ENCODE results near the gene LGR4. TPM values are rescaled to one million over a fixed set of nuclear protein-coding genes. Genes with fewer than 3 reads are reported as not detected.

The LGR4 gene
- total RNA-seq, 1 donor from 2014 or later = 43.8 TPM

DNA sequence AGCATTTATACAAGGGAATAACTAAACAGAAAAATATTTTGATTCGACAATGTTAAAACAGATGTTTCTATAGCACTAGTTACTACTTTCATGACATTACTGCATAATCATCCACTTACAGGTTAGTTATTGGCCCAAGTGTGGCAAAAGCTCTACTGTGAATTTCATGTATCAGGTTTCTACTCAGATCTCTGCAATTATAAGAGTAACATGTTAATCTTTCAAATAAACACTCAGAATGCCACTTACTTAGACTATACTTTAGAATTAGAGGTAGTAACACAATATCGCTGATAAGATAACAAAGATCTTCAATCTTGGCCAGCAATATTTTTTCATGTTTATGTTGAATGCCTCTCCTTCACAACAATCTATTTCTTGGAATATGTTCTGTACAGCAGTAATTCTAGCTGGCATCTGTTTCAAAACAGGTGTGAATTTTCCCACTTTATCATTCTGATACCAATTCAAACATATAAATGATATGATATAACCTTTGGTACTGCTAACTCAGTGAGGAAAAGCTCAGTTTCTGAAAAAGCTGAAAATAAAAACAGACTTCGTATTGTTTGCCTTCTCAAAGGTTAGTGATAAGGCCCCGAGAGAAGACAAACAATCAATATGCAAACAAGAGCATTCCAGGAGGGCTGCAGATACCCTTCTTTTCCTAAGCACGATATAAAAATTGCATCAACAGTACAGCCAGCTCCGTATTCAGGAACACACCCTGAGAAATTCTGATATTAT lies 98.6 kb downstream of the LGR4 start:
- no peak overlapping the region for H3K27ac ChIP-seq (ENCODE audit: low read depth, low read length)
- H3K9me3 ChIP-seq (ENCODE audit: control insufficient read depth in 3 of 3, low read length in 3 of 3) = no peaks in the 10 kb centered on the region
- H3K4me3 ChIP-seq (ENCODE audit: low read length in 3 of 3) = no peak overlapping the region
- H3K9ac ChIP-seq (ENCODE audit: low read depth in 1 of 3, low read length in 3 of 3) = no peak overlapping the region
- peaks cover 2 to 9% (median 6%) of the 10 kb centered on the region in 3 donors for H3K36me3 ChIP-seq (ENCODE audit: control insufficient read depth in 3 of 3, insufficient read depth in 3 of 3, low read length in 3 of 3)
- H3K27me3 ChIP-seq (ENCODE audit: control insufficient read depth in 3 of 3, insufficient read depth in 3 of 3, low read length in 3 of 3) = no peaks in the 10 kb centered on the region
- no peaks in the 10 kb centered on the region for H3K4me1 ChIP-seq (ENCODE audit: control insufficient read depth in 3 of 3, insufficient read depth in 3 of 3, low read length in 3 of 3)

DNA sequence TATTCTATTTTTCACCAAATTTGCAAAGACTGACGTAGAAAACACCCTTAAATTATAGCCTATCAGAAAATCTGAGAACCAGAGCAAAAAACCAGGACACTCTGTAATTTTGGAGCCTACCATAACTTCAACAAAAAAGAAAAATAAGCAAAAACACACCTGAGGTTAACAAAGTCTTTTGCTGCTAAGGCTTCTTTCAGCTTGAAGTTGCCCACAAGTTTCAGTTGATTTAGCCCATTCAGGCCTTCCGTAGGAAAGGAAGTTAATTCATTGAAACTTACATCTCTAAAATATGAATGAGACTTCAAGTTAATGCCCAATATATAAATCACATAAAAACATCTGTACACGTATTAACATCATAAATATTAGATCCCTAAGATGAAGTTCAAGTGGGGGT lies 99.2 kb downstream of the LGR4 start:
- H3K27me3 ChIP-seq (ENCODE audit: control insufficient read depth in 3 of 3, insufficient read depth in 3 of 3, low read length in 3 of 3) = no peaks in the 10 kb centered on the region
- H3K4me3 ChIP-seq (ENCODE audit: low read length in 3 of 3) = no peak overlapping the region
- no peak overlapping the region for H3K9ac ChIP-seq (ENCODE audit: low read depth in 1 of 3, low read length in 3 of 3)
- H3K9me3 ChIP-seq (ENCODE audit: control insufficient read depth in 3 of 3, low read length in 3 of 3) = no peaks in the 10 kb centered on the region
- H3K4me1 ChIP-seq (ENCODE audit: control insufficient read depth in 3 of 3, insufficient read depth in 3 of 3, low read length in 3 of 3) = no peaks in the 10 kb centered on the region
- peaks cover 2 to 9% (median 6%) of the 10 kb centered on the region in 3 donors for H3K36me3 ChIP-seq (ENCODE audit: control insufficient read depth in 3 of 3, insufficient read depth in 3 of 3, low read length in 3 of 3)
- no peak overlapping the region for H3K27ac ChIP-seq (ENCODE audit: low read depth, low read length)

DNA sequence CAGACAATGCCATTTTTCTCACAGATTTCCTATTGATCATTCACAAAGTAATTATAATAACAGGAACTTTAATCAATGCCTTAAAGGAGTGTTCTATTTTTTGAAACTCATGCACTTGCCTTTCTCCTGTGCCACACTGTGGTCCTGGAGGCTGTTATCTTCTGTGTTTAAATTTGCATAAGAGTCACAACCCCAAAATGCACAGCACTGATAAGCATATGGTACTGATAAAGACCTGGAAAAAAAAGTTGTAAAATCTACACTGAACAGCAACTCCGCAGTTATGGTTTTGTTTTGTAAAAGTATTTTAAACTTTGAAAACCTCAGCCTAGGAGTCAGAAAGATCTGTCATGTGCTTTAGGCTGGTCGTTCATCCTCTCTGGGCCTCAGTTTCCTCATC lies 100.4 kb downstream of the LGR4 start:
- Histone ChIP-seq H3K36me3 (ENCODE audit: control insufficient read depth in 3 of 3, insufficient read depth in 3 of 3, low read length in 3 of 3) (peaks cover 4 to 16% (median 14%) of the 10 kb centered on the region in 3 donors), H3K4me3 (ENCODE audit: low read length in 3 of 3) (no peak overlapping the region)

DNA sequence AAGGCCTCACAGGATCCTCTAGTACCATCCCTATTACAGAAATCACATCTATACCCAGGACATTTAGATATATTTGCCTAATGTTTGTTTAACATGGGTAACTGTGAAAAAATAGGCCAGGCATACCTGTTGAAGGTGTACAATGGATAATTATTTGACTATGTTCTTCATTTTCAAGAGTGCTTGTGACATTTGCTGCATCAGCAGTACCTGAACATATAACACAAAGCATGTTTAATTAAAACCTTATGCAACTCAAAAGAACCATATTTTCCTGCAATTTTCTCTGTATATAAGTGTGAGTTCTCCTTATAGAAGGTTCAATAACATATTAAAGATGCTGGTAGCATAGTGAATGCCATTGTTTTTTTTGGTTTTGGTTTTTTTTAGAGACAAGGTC lies 101.1 kb downstream of the LGR4 start:
- Histone ChIP-seq H3K9me3 (ENCODE audit: control insufficient read depth in 3 of 3, low read length in 3 of 3) (no peaks in the 10 kb centered on the region), H3K36me3 (ENCODE audit: control insufficient read depth in 3 of 3, insufficient read depth in 3 of 3, low read length in 3 of 3) (peaks cover 4 to 14% (median 13%) of the 10 kb centered on the region in 3 donors), H3K9ac (ENCODE audit: low read depth in 1 of 3, low read length in 3 of 3) (no peak overlapping the region), H3K27me3 (ENCODE audit: control insufficient read depth in 3 of 3, insufficient read depth in 3 of 3, low read length in 3 of 3) (no peaks in the 10 kb centered on the region), H3K4me1 (ENCODE audit: control insufficient read depth in 3 of 3, insufficient read depth in 3 of 3, low read length in 3 of 3) (no peaks in the 10 kb centered on the region), H3K27ac (ENCODE audit: low read depth, low read length) (no peak overlapping the region), H3K4me3 (ENCODE audit: low read length in 3 of 3) (no peak overlapping the region)

More for the DNA sequence above, 100.4 kb downstream of the LGR4 start:
- H3K27ac ChIP-seq (ENCODE audit: low read depth, low read length) = no peak overlapping the region
- no peaks in the 10 kb centered on the region for H3K4me1 ChIP-seq (ENCODE audit: control insufficient read depth in 3 of 3, insufficient read depth in 3 of 3, low read length in 3 of 3)
- no peak overlapping the region for H3K9ac ChIP-seq (ENCODE audit: low read depth in 1 of 3, low read length in 3 of 3)
- no peaks in the 10 kb centered on the region for H3K27me3 ChIP-seq (ENCODE audit: control insufficient read depth in 3 of 3, insufficient read depth in 3 of 3, low read length in 3 of 3)
- no peaks in the 10 kb centered on the region for H3K9me3 ChIP-seq (ENCODE audit: control insufficient read depth in 3 of 3, low read length in 3 of 3)

DNA sequence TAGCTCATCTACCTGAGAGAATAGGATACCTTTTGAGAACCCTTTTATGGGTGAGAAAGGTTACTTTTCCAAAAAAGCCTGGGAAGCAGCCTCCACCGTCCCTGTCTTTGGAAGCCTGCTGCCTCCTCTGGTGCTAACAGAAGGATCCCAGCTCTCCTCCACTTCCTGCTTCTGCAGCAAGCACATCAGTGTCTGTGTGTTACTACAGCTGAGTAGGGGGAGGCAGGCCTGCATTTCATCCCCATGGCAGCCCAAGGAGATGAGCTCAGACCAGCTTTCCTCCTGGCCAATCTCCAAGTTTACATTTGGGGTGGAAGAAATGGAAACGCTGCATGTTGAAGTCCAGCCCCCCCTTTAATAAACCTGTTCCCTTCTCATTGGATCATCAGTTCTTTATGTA lies 102.2 kb downstream of the LGR4 start:
- Histone ChIP-seq H3K27ac (ENCODE audit: low read depth, low read length) (no peak overlapping the region), H3K4me1 (ENCODE audit: control insufficient read depth in 3 of 3, insufficient read depth in 3 of 3, low read length in 3 of 3) (no peaks in the 10 kb centered on the region), H3K9me3 (ENCODE audit: control insufficient read depth in 3 of 3, low read length in 3 of 3) (no peaks in the 10 kb centered on the region), H3K4me3 (ENCODE audit: low read length in 3 of 3) (no peak overlapping the region), H3K36me3 (ENCODE audit: control insufficient read depth in 3 of 3, insufficient read depth in 3 of 3, low read length in 3 of 3) (peaks cover 4 to 14% (median 12%) of the 10 kb centered on the region in 3 donors), H3K27me3 (ENCODE audit: control insufficient read depth in 3 of 3, insufficient read depth in 3 of 3, low read length in 3 of 3) (no peaks in the 10 kb centered on the region), H3K9ac (ENCODE audit: low read depth in 1 of 3, low read length in 3 of 3) (no peak overlapping the region)

DNA sequence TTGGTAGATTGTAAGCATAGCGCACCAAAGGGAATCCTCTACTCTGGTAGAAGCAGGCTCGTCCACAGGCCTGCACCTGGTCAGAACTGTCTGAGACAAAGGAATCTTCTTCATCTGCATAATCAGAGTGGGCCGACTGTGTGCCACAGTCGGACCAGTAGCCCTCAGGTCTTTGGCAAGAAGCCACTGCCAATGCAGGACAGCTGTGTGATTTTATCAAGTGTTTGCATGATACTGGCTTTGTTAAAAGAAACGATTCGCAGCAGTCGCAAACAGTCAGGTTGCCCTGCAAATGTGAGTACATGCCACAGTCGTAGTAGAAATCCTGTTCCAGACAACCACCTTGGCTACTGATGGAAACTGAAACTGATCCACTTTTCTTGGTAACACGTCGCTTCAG lies 104.7 kb downstream of the LGR4 start:
- no peak overlapping the region for H3K4me3 ChIP-seq (ENCODE audit: low read length in 3 of 3)
- no peak overlapping the region for H3K9ac ChIP-seq (ENCODE audit: low read depth in 1 of 3, low read length in 3 of 3)
- peaks cover 3 to 6% (median 5%) of the 10 kb centered on the region in 3 donors for H3K4me1 ChIP-seq (ENCODE audit: control insufficient read depth in 3 of 3, insufficient read depth in 3 of 3, low read length in 3 of 3)
- no peaks in the 10 kb centered on the region for H3K27me3 ChIP-seq (ENCODE audit: control insufficient read depth in 3 of 3, insufficient read depth in 3 of 3, low read length in 3 of 3)
- H3K36me3 ChIP-seq (ENCODE audit: control insufficient read depth in 3 of 3, insufficient read depth in 3 of 3, low read length in 3 of 3) = peaks cover 4 to 12% (median 10%) of the 10 kb centered on the region in 3 donors
- H3K9me3 ChIP-seq (ENCODE audit: control insufficient read depth in 3 of 3, low read length in 3 of 3) = no peaks in the 10 kb centered on the region
- no peak overlapping the region for H3K27ac ChIP-seq (ENCODE audit: low read depth, low read length)

DNA sequence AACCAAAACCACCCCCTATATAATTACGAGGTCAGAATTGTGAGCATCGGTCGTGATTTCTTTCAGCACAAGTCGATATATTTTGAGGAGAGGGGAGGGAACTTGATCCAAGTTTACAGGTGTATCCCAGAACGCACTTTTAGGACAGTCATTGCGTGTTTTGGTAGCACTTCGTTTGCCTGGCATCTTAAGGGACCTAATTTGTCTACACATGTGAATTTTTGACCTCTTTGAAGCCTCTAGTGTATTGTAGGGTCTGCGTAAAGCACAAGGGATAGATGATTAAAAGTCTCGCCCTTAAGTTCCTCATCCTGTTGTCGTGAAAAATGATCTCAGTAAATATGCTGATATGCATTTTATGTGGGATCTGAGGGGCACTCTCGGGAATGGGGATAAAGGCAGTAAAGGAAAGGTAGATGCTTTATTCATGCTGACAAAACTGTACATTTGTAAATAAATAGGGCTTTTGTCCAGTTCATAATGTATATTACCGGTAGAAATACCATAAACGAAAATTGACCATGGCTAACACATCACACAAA lies 108.9 kb downstream of the LGR4 start:
- Histone ChIP-seq H3K4me3 (ENCODE audit: low read length in 3 of 3) (peak overlapping the region; percentile 85 to 89 (median 88)), H3K4me1 (ENCODE audit: control insufficient read depth in 3 of 3, insufficient read depth in 3 of 3, low read length in 3 of 3) (peaks cover 11 to 14% (median 13%) of the 10 kb centered on the region in 3 donors), H3K36me3 (ENCODE audit: control insufficient read depth in 3 of 3, insufficient read depth in 3 of 3, low read length in 3 of 3) (peaks cover 2 to 8% (median 6%) of the 10 kb centered on the region in 3 donors), H3K9ac (ENCODE audit: low read depth in 1 of 3, low read length in 3 of 3) (peak overlapping the region; percentile 79 to 84 (median 79)), H3K9me3 (ENCODE audit: control insufficient read depth in 3 of 3, low read length in 3 of 3) (no peaks in the 10 kb centered on the region), H3K27me3 (ENCODE audit: control insufficient read depth in 3 of 3, insufficient read depth in 3 of 3, low read length in 3 of 3) (no peaks in the 10 kb centered on the region), H3K27ac (ENCODE audit: low read depth, low read length) (no peak overlapping the region)

DNA sequence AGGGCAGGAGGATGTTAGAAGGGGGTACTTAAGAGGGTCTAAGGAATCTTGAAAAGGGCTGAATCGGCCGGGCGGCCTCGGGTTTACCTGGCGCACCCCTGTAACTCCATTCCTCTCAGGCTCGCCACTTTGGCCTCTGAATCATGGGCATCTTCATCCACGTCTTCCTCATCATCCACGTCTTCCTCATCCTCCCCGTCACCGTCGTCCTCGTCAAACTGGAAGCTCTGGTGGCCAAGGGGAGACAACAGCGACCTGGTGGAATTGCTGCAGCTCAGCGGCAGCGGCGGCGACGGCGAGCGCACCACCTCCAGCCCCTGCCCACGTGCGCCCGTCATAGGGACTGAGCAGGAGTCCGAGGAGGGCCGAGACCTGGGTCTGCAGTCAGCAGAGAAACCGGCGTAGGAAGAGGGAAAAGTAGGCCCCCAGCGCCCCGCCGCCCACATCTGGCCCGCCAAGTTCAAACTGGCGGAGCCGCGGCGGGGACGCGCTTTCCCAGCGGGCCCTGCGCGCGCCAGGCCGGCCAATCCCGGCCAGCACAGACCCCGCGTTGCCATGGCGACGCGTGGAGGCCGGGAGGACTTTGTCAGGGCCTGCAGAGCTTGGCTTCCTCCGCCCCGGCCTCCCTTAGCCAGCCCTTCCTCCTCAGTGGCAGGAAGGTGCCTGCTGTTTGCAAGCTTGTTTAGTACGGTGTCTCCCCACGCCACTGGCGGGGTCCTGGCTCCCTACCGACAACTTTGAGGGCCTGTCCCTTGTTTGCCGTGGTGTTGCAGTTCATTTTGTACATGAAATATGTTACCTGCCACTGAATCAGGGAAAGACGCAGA lies 109.6 kb downstream of the LGR4 start, which contains the start of gene CCDC34:
Gene CCDC34 (minus strand): TSS at position 467 of the 827 bp plus-strand sequence. CDS start 21 bp downstream, at position 446.
- Histone ChIP-seq H3K9ac (ENCODE audit: low read depth in 1 of 3, low read length in 3 of 3) (peak within 1 kb of the TSS; percentile 79 to 84 (median 79)), H3K4me3 (ENCODE audit: low read length in 3 of 3) (peak within 1 kb of the TSS; percentile 85 to 89 (median 88)), H3K27ac (ENCODE audit: low read depth, low read length) (no peak within 1 kb of the TSS), H3K27me3 (ENCODE audit: control insufficient read depth in 3 of 3, insufficient read depth in 3 of 3, low read length in 3 of 3) (no peaks in the 10 kb centered on the region), H3K9me3 (ENCODE audit: control insufficient read depth in 3 of 3, low read length in 3 of 3) (no peaks in the 10 kb centered on the region), H3K36me3 (ENCODE audit: control insufficient read depth in 3 of 3, insufficient read depth in 3 of 3, low read length in 3 of 3) (peaks cover 1 to 5% (median 3%) of the 10 kb centered on the region in 3 donors), H3K4me1 (ENCODE audit: control insufficient read depth in 3 of 3, insufficient read depth in 3 of 3, low read length in 3 of 3) (peaks cover 11 to 14% (median 13%) of the 10 kb centered on the region in 3 donors)

DNA sequence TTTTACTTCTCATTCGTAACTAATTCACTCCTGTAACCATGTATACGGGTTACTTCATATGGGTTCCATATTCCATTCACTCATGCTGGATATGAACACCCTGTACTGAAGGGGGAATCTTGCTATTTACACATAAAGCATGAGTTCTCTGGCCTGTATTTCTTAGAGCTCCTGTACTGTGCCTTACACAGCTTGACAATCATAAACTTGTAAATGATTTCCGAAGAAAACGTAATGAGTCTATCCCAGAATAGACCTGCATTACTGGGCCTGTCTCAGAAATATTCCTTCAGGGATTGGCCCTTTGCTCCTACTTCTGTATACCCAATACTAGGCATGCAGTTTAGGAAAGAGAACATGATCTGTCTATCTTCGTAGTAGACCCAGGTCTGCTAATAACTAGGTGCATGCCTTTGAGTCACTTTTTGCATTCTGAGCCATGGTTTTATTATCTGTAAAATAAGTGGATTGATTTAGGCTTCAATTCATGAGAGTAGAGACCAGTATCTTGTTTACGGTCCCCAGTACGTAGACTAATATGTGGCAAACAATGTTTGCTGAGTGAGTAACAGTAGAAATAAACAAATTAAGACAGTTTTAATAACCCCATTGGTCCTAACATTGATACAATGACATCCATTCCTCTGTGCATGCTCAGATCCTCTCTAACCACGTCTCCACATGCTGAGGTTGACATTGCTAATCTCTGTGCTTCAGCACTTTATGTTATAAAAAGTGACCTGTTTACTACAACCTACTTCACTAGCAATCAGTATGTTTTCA lies 110.8 kb downstream of the LGR4 start:
- Histone ChIP-seq H3K27me3 (ENCODE audit: control insufficient read depth in 3 of 3, insufficient read depth in 3 of 3, low read length in 3 of 3) (no peaks in the 10 kb centered on the region), H3K4me1 (ENCODE audit: control insufficient read depth in 3 of 3, insufficient read depth in 3 of 3, low read length in 3 of 3) (peaks cover 11 to 14% (median 13%) of the 10 kb centered on the region in 3 donors), H3K27ac (ENCODE audit: low read depth, low read length) (no peak overlapping the region), H3K9ac (ENCODE audit: low read depth in 1 of 3, low read length in 3 of 3) (peak overlapping the region in 1 of 3 donors; percentile 84), H3K9me3 (ENCODE audit: control insufficient read depth in 3 of 3, low read length in 3 of 3) (no peaks in the 10 kb centered on the region), H3K4me3 (ENCODE audit: low read length in 3 of 3) (peak overlapping the region in 1 of 3 donors; percentile 89), H3K36me3 (ENCODE audit: control insufficient read depth in 3 of 3, insufficient read depth in 3 of 3, low read length in 3 of 3) (no peaks in the 10 kb centered on the region)
